Neural progenitor cell (in vitro differentiated cells): ENCODE measurements around the gene SKAP2. TPM values are rescaled to one million over a fixed set of nuclear protein-coding genes. Genes with fewer than 3 reads are reported as not detected.

Experiments
- DNase-seq: peaks from one replicate; pipeline ENCODE4 v3.0.0-alpha.2; 2016; ENCODE audit warnings: low spot score
- H2AFZ ChIP-seq: fragments of 200-600 bp; sonication (generic); replicated peaks from 2 replicates; pipeline ENCODE4 v1.6.1; 2016; ENCODE audit warnings: antibody characterized with exemption
- H3F3A ChIP-seq: fragments of 200-600 bp; sonication (generic); 2 replicates; pipeline ENCODE4 v1.6.1; 2016; ENCODE audit warnings: antibody characterized with exemption, low read depth
- H3K27ac ChIP-seq: fragments of 200-600 bp; sonication (generic); 2 replicates; pipeline ENCODE4 v1.5.1; 2016; ENCODE audit warnings: mild to moderate bottlenecking
- H3K27me3 ChIP-seq: fragments of 200-600 bp; sonication (generic); 2 replicates; pipeline ENCODE4 v1.6.1; 2016; ENCODE audit warnings: mild to moderate bottlenecking, moderate library complexity
- H3K36me3 ChIP-seq: fragments of 200-600 bp; sonication (generic); 2 replicates; pipeline ENCODE4 v1.5.1; 2016
- H3K4me1 ChIP-seq: fragments of 200-600 bp; sonication (generic); 2 replicates; pipeline ENCODE4 v1.6.1; 2016; ENCODE audit warnings: mixed run types
- H3K4me2 ChIP-seq: fragments of 200-600 bp; sonication (generic); 2 replicates; pipeline ENCODE4 v1.6.1; 2016
- H3K4me3 ChIP-seq: fragments of 200-600 bp; sonication (generic); 2 replicates; pipeline ENCODE4 v1.5.1; 2016
- H3K79me2 ChIP-seq: fragments of 200-600 bp; sonication (generic); 2 replicates; pipeline ENCODE4 v1.6.1; 2016; ENCODE audit warnings: low read depth
- H3K9ac ChIP-seq: fragments of 200-600 bp; sonication (generic); 2 replicates; pipeline ENCODE4 v1.6.1; 2016
- H3K9me3 ChIP-seq: fragments of 200-600 bp; sonication (generic); 2 replicates; pipeline ENCODE4 v1.5.1; 2016; ENCODE audit warnings: low read depth
- H4K20me1 ChIP-seq: fragments of 200-600 bp; sonication (generic); 2 replicates; pipeline ENCODE4 v1.6.1; 2016; ENCODE audit warnings: low read depth
- H3K27ac Mint-ChIP-seq: 3 replicates; pipeline ENCODE4 v1.8.0; 2021; ENCODE audit warnings: mixed read lengths
- H3K27me3 Mint-ChIP-seq: 2 replicates; pipeline ENCODE4 v1.8.0; 2022; ENCODE audit warnings: low read depth, mild to moderate bottlenecking, inconsistent platforms, moderate library complexity, mixed read lengths; ENCODE audit not compliant: insufficient read depth
- H3K36me3 Mint-ChIP-seq: 3 replicates; pipeline ENCODE4 v1.8.0; 2021; ENCODE audit warnings: mixed read lengths
- H3K4me1 Mint-ChIP-seq: 3 replicates; pipeline ENCODE4 v1.8.0; 2021; ENCODE audit warnings: mixed read lengths
- H3K4me3 Mint-ChIP-seq: 3 replicates; pipeline ENCODE4 v1.8.0; 2021; ENCODE audit warnings: mild to moderate bottlenecking, moderate library complexity, mixed read lengths
- H3K9me3 Mint-ChIP-seq: 3 replicates; pipeline ENCODE4 v1.8.0; 2020; ENCODE audit warnings: mixed read lengths
- EZH2 ChIP-seq: fragments of 200-600 bp; sonication (generic); IDR thresholded peaks from 2 replicates; pipeline ENCODE4 v1.6.1; 2017; ENCODE audit warnings: antibody characterized with exemption, mild to moderate bottlenecking, moderate library complexity
- EZH2phosphoT487 ChIP-seq: fragments of 200-600 bp; sonication (generic); IDR thresholded peaks from 2 replicates; pipeline ENCODE4 v1.6.1; 2017; ENCODE audit warnings: antibody characterized with exemption
- total RNA-seq: library from RNA; depleted of rRNA; stranded (reverse); fragments of >200 nt; gene quantifications from 2 replicates; pipeline ENCODE4 v1.2.3, GENCODE V29; 2015; ENCODE audit warnings: low replicate concordance
- TF ChIP-seq, protein P1 (sequence below): fragments of 200-600 bp; sonication (generic); IDR thresholded peaks from 2 replicates; pipeline ENCODE4 v1.5.1; 2017; ENCODE audit warnings: antibody characterized with exemption, mild to moderate bottlenecking

SKAP2 gene
- total RNA-seq, 1 donor from 2014 or later: 6.3 TPM

DNA sequence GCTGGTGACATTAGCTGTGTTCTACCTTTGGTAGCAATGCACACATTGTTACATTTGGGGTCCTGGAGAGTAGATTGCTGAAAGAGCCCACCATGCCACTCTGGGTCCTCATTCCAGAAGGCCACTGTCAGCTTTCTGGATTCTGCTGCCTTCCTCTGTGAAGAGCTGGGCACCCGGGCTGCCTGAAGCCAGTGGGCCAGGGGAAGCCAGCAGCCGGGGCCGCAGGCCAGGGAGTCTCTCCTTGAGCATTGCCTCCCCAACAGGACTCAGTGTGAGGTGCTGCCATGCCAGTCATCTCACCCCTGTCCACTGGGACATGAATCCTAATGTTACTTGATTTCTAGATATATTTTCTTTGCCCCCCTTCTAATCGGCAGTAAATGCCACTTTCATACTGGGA lies 234.0 kb downstream of the SKAP2 start:
- H3K9ac ChIP-seq: no peak overlapping the region
- Mint-ChIP-seq H3K27me3 (peaks cover 2% of the 10 kb centered on the region), H3K36me3 (no peaks in the 10 kb centered on the region), H3K9me3 (no peaks in the 10 kb centered on the region), H3K4me1 (peaks cover 8% of the 10 kb centered on the region), H3K27ac (no peak overlapping the region), H3K4me3 (no peak overlapping the region)
- no peaks in the 10 kb centered on the region for H3K9me3 ChIP-seq
- H4K20me1 ChIP-seq: no peaks in the 10 kb centered on the region
- peaks cover 20% of the 10 kb centered on the region for H3K4me1 ChIP-seq
- H3K79me2 ChIP-seq: no peaks in the 10 kb centered on the region
- no peaks in the 10 kb centered on the region for H3K27me3 ChIP-seq
- H3F3A ChIP-seq: no peaks in the 10 kb centered on the region
- no peak overlapping the region for H3K4me3 ChIP-seq
- no peak for DNase-seq
- TF ChIP-seq, protein P1, sequence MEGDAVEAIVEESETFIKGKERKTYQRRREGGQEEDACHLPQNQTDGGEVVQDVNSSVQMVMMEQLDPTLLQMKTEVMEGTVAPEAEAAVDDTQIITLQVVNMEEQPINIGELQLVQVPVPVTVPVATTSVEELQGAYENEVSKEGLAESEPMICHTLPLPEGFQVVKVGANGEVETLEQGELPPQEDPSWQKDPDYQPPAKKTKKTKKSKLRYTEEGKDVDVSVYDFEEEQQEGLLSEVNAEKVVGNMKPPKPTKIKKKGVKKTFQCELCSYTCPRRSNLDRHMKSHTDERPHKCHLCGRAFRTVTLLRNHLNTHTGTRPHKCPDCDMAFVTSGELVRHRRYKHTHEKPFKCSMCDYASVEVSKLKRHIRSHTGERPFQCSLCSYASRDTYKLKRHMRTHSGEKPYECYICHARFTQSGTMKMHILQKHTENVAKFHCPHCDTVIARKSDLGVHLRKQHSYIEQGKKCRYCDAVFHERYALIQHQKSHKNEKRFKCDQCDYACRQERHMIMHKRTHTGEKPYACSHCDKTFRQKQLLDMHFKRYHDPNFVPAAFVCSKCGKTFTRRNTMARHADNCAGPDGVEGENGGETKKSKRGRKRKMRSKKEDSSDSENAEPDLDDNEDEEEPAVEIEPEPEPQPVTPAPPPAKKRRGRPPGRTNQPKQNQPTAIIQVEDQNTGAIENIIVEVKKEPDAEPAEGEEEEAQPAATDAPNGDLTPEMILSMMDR: no peak
- TF ChIP-seq EZH2 (no peak), EZH2phosphoT487 (no peak)
- no peak overlapping the region for H3K27ac ChIP-seq
- no peaks in the 10 kb centered on the region for H3K36me3 ChIP-seq
- no peak overlapping the region for H2AFZ ChIP-seq
- no peak overlapping the region for H3K4me2 ChIP-seq

DNA sequence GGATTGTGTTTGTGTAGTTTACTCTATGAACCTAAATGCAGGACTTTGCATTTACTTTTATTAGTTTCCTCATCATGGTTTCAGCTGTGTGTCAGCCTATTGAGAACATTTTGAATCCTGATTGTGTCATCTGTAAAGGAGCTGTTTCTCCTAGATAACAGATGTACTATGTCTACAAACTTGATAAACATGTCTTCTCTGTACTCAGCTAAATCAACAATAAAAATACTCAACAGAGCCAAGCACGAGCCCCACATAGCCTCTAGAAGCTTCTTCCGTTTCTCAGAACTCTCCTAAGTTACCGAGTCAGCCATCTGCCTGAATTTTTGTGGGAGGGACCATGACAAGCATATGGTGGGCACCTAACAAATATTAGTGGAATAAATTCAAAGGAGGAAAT lies 234.7 kb downstream of the SKAP2 start:
- no peak overlapping the region for H3K4me2 ChIP-seq
- TF ChIP-seq, protein P1: no peak
- TF ChIP-seq EZH2phosphoT487 (no peak), EZH2 (no peak)
- H4K20me1 ChIP-seq: no peaks in the 10 kb centered on the region
- H3K9me3 ChIP-seq: no peaks in the 10 kb centered on the region
- no peaks in the 10 kb centered on the region for H3K27me3 ChIP-seq
- Mint-ChIP-seq H3K9me3 (no peaks in the 10 kb centered on the region), H3K4me3 (no peak overlapping the region), H3K36me3 (no peaks in the 10 kb centered on the region), H3K27me3 (peaks cover 6% of the 10 kb centered on the region), H3K27ac (no peak overlapping the region), H3K4me1 (peaks cover 8% of the 10 kb centered on the region)
- no peak overlapping the region for H3K27ac ChIP-seq
- no peak overlapping the region for H3K4me3 ChIP-seq
- no peak overlapping the region for H2AFZ ChIP-seq
- H3K79me2 ChIP-seq: no peaks in the 10 kb centered on the region
- no peak overlapping the region for H3K9ac ChIP-seq
- H3K36me3 ChIP-seq: no peaks in the 10 kb centered on the region
- no peaks in the 10 kb centered on the region for H3F3A ChIP-seq
- peaks cover 20% of the 10 kb centered on the region for H3K4me1 ChIP-seq
- no peak for DNase-seq

DNA sequence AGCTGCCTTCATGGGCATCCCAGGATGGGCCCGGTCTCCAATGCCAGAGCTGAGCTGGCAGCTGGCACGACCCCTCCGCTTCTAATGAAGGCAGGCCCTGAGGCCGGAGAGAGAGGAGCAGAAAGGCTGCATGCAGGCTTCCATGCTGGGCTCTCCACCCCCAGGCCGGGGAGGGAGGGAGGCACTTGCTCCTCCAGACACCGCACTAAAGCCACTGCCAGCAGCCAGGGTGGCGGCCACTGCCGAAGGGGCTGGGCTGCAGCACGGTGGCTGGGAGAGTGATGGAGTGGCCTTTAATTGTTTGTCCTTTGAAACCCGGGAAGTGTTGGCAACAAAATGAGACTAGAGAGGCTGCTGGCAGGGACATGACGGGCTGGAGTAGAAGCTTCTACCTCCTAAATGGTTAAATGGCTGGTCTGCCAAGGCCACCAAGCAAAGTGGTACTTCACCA lies 236.5 kb downstream of the SKAP2 start:
- TF ChIP-seq, protein P1: no peak
- no peak for TF ChIP-seq EZH2phosphoT487
- TF ChIP-seq EZH2: no peak
- no peak overlapping the region for H3K27ac ChIP-seq
- Mint-ChIP-seq H3K9me3 (no peaks in the 10 kb centered on the region), H3K4me3 (no peak overlapping the region), H3K36me3 (no peaks in the 10 kb centered on the region), H3K4me1 (peaks cover 8% of the 10 kb centered on the region), H3K27me3 (peaks cover 6% of the 10 kb centered on the region), H3K27ac (no peak overlapping the region)
- no peak overlapping the region for H3K4me2 ChIP-seq
- no peak overlapping the region for H3K9ac ChIP-seq
- H4K20me1 ChIP-seq: no peaks in the 10 kb centered on the region
- peak; percentile 22 for DNase-seq
- no peak overlapping the region for H3K4me3 ChIP-seq
- no peaks in the 10 kb centered on the region for H3K79me2 ChIP-seq
- no peaks in the 10 kb centered on the region for H3K27me3 ChIP-seq
- H3K36me3 ChIP-seq: no peaks in the 10 kb centered on the region
- no peaks in the 10 kb centered on the region for H3F3A ChIP-seq
- no peak overlapping the region for H2AFZ ChIP-seq
- H3K9me3 ChIP-seq: no peaks in the 10 kb centered on the region
- H3K4me1 ChIP-seq: peaks cover 20% of the 10 kb centered on the region

DNA sequence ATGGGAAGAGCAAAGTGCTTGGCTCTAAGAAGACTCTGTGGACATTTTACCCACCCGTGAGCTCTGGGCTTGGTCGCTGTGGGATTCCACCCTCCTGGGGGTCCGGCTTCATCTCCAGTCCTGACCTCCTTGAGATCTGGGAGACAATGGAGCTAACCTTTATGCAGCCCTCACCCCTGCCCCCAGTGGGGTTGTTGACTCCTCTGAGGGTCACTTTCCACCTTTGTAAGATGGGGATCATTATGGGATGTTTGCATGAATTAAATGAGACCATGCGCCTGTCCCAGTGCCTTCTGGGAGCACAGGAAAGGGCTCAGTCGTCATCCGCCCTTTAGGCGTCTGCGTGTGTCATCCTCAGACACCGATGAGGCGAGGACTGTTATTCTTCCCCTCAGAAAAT lies 237.2 kb downstream of the SKAP2 start:
- no peak overlapping the region for H3K4me3 Mint-ChIP-seq
- peaks cover 20% of the 10 kb centered on the region for H3K4me1 ChIP-seq
- H3K27ac Mint-ChIP-seq: no peak overlapping the region
- H3K9me3 ChIP-seq: no peaks in the 10 kb centered on the region
- H3K27me3 ChIP-seq: no peaks in the 10 kb centered on the region
- H3K4me1 Mint-ChIP-seq: peaks cover 8% of the 10 kb centered on the region
- no peaks in the 10 kb centered on the region for H3F3A ChIP-seq
- H3K4me3 ChIP-seq: no peak overlapping the region
- H3K9me3 Mint-ChIP-seq: no peaks in the 10 kb centered on the region
- H3K4me2 ChIP-seq: no peak overlapping the region
- no peaks in the 10 kb centered on the region for H3K36me3 Mint-ChIP-seq
- no peaks in the 10 kb centered on the region for H4K20me1 ChIP-seq
- H2AFZ ChIP-seq: no peak overlapping the region
- H3K27ac ChIP-seq: no peak overlapping the region
- H3K9ac ChIP-seq: no peak overlapping the region
- H3K79me2 ChIP-seq: no peaks in the 10 kb centered on the region
- no peaks in the 10 kb centered on the region for H3K36me3 ChIP-seq
- peaks cover 6% of the 10 kb centered on the region for H3K27me3 Mint-ChIP-seq
- TF ChIP-seq EZH2phosphoT487 (no peak), EZH2 (no peak)
- TF ChIP-seq, protein P1: no peak
- no peak for DNase-seq
